ENCODE measurements around the gene CYP1B1.

GRCh38 chr2:38056216-38056615 lies 19.7 kb downstream of the CYP1B1 start:
- TF ChIP-seq CTCF (IDR thresholded peaks at IDR 0.05) (no peak), POLR2A (IDR thresholded peaks at IDR 0.05) (no peak)

Data from uterus (tissue), 2 donors.